Neural crest cell (in vitro differentiated cells): Measurements from ENCODE around the gene SEC14L1. TPM values are rescaled to one million over a fixed set of nuclear protein-coding genes. Genes with fewer than 3 reads are reported as not detected.
A peak's percentile ranks its signal among the peaks of the same experiment; 100 is the strongest.

Source experiments
- DNase-seq: peaks from one replicate; pipeline ENCODE4 v3.0.0; 2021; ENCODE audit warnings: low read depth, mixed read lengths, low spot score
- H3K27ac Mint-ChIP-seq: one replicate; pipeline ENCODE4 v1.8.0; 2021; ENCODE audit warnings: mild to moderate bottlenecking, mixed read lengths; ENCODE audit not compliant: unreplicated experiment
- H3K27me3 Mint-ChIP-seq: 2 replicates; pipeline ENCODE4 v1.8.0; 2021; ENCODE audit warnings: low read depth, mild to moderate bottlenecking, mixed read lengths
- H3K36me3 Mint-ChIP-seq: 2 replicates; pipeline ENCODE4 v1.8.0; 2021; ENCODE audit warnings: low read depth, mild to moderate bottlenecking, mixed read lengths
- H3K4me1 Mint-ChIP-seq: 2 replicates; pipeline ENCODE4 v1.8.0; 2021; ENCODE audit warnings: mixed read lengths
- H3K4me3 Mint-ChIP-seq: one replicate; pipeline ENCODE4 v1.8.0; 2021; ENCODE audit warnings: mild to moderate bottlenecking, mixed read lengths
- H3K9me3 Mint-ChIP-seq: 2 replicates; pipeline ENCODE4 v1.8.0; 2021; ENCODE audit warnings: mixed read lengths
- total RNA-seq: library from RNA; stranded (reverse); gene quantifications from 2 replicates; pipeline ENCODE4 v1.2.1, GENCODE V29; 2021
- TF ChIP-seq, protein P1 (sequence below): fragments of 200-600 bp; sonication (generic); conservative IDR thresholded peaks from 2 replicates; pipeline ENCODE4 v1.5.0; 2021; ENCODE audit warnings: antibody characterized with exemption, mild to moderate bottlenecking

SEC14L1 gene
- total RNA-seq, 1 donor from 2014 or later: 108 TPM

DNA sequence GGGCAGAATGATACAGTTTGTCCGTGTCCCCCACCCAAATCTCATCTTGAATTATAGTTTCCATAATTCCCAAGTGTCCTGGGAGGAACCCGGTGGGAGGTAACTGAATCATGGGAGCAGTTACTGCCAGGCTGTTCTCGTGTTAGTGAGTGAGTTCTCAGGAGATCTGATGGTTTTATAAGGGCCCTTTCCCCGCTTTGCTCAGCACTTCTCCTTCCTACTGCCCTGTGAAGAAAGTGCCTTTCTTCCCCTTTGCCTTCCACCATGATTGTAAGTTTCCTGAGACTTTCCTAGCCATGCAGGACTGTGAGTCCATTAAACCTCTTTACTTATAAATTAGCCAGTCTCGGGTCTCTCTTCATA, 28.9 kb upstream of the SEC14L1 start:
- Mint-ChIP-seq H3K4me3 (no peak overlapping the region), H3K36me3 (no peaks in the 10 kb centered on the region), H3K9me3 (no peaks in the 10 kb centered on the region), H3K4me1 (peaks cover 54% of the 10 kb centered on the region), H3K27ac (peak overlapping the region; percentile 24), H3K27me3 (no peaks in the 10 kb centered on the region)
- TF ChIP-seq, protein P1, sequence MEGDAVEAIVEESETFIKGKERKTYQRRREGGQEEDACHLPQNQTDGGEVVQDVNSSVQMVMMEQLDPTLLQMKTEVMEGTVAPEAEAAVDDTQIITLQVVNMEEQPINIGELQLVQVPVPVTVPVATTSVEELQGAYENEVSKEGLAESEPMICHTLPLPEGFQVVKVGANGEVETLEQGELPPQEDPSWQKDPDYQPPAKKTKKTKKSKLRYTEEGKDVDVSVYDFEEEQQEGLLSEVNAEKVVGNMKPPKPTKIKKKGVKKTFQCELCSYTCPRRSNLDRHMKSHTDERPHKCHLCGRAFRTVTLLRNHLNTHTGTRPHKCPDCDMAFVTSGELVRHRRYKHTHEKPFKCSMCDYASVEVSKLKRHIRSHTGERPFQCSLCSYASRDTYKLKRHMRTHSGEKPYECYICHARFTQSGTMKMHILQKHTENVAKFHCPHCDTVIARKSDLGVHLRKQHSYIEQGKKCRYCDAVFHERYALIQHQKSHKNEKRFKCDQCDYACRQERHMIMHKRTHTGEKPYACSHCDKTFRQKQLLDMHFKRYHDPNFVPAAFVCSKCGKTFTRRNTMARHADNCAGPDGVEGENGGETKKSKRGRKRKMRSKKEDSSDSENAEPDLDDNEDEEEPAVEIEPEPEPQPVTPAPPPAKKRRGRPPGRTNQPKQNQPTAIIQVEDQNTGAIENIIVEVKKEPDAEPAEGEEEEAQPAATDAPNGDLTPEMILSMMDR: no peak
- DNase-seq: no peak

- no peak for DNase-seq
- Mint-ChIP-seq H3K27me3 (no peaks in the 10 kb centered on the region), H3K36me3 (no peaks in the 10 kb centered on the region), H3K4me3 (no peak overlapping the region), H3K4me1 (peaks cover 47% of the 10 kb centered on the region), H3K27ac (peak overlapping the region; percentile 10), H3K9me3 (no peaks in the 10 kb centered on the region)
- TF ChIP-seq, protein P1: no peak
Measured at GRCh38 chr17:77115510-77115909, 25.3 kb upstream of the SEC14L1 start.

GRCh38 chr17:77115947-77116346, 24.8 kb upstream of the SEC14L1 start:
- no peak overlapping the region for H3K27ac Mint-ChIP-seq
- H3K9me3 Mint-ChIP-seq: no peaks in the 10 kb centered on the region
- H3K4me1 Mint-ChIP-seq: peaks cover 46% of the 10 kb centered on the region

DNA sequence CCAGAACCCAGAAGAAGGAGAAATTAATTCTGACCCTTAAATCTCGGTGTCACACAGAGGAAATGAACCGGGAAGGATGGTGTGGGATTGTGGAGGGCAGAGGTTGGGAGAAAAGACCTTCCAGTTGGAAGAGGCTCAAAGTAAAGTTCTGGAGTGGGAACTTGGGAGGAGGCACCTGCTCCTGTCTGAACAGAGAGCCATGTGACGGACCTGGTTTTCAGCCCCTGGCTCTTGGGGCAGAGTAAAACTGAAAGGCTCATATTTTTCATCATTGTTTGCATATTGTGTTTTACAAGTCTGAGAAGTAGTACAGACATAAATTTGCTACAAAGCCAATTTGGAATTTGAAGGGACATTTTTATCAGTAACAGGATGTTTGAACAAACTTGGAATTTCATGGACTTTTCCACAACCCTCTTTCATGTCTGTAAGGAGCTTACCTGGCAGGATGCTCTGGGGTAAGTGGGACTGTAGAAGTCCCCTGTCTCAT, 24.4 kb upstream of the SEC14L1 start:
- no peak overlapping the region for H3K4me3 Mint-ChIP-seq
- peaks cover 41% of the 10 kb centered on the region for H3K4me1 Mint-ChIP-seq
- H3K27me3 Mint-ChIP-seq: no peaks in the 10 kb centered on the region
- TF ChIP-seq, protein P1: no peak
- DNase-seq: no peak
- H3K27ac Mint-ChIP-seq: no peak overlapping the region
- H3K9me3 Mint-ChIP-seq: no peaks in the 10 kb centered on the region
- H3K36me3 Mint-ChIP-seq: no peaks in the 10 kb centered on the region

More at GRCh38 chr17:77115947-77116346, 24.8 kb upstream of the SEC14L1 start:
- TF ChIP-seq, protein P1: no peak
- Mint-ChIP-seq H3K36me3 (no peaks in the 10 kb centered on the region), H3K4me3 (no peak overlapping the region), H3K27me3 (no peaks in the 10 kb centered on the region)
- DNase-seq: no peak

GRCh38 chr17:77117415-77117814, 23.4 kb upstream of the SEC14L1 start:
- H3K4me1 Mint-ChIP-seq: peaks cover 33% of the 10 kb centered on the region
- no peak for DNase-seq
- H3K36me3 Mint-ChIP-seq: no peaks in the 10 kb centered on the region
- H3K27ac Mint-ChIP-seq: no peak overlapping the region
- no peaks in the 10 kb centered on the region for H3K27me3 Mint-ChIP-seq
- TF ChIP-seq, protein P1: no peak
- no peak overlapping the region for H3K4me3 Mint-ChIP-seq
- no peaks in the 10 kb centered on the region for H3K9me3 Mint-ChIP-seq
